Fibroblast of skin of right quadriceps (primary cell): ENCODE measurements around the gene HHIP.
A peak's percentile ranks its signal among the peaks of the same experiment; 100 is the strongest.

Source experiments
- DNase-seq: peaks from one replicate; pipeline ENCODE4 v3.0.0-alpha.2; 2013

Gene HHIP

GRCh38 chr4:144709793-144710525, 64.0 kb downstream of the HHIP start:
- DNase-seq: peak; percentile 44

- DNase-seq: peak; percentile 16
Observed at GRCh38 chr4:144710526-144710912, 64.6 kb downstream of the HHIP start.

- DNase-seq: no peak
Observed at GRCh38 chr4:144711700-144712456, 65.9 kb downstream of the HHIP start.

- DNase-seq: peak; percentile 69
Observed at GRCh38 chr4:144712775-144713174, 66.8 kb downstream of the HHIP start.

- DNase-seq: no peak
Observed at GRCh38 chr4:144714166-144714565, 68.2 kb downstream of the HHIP start.

- no peak for DNase-seq
Observed at GRCh38 chr4:144715230-144715629, 69.3 kb downstream of the HHIP start.

GRCh38 chr4:144716778-144717177, 70.8 kb downstream of the HHIP start:
- DNase-seq: peak; percentile 25

- DNase-seq: no peak
Observed at GRCh38 chr4:144718958-144719512, 73.1 kb downstream of the HHIP start.

GRCh38 chr4:144720491-144720890, 74.5 kb downstream of the HHIP start:
- DNase-seq: no peak

GRCh38 chr4:144721994-144722393, 76.0 kb downstream of the HHIP start:
- no peak for DNase-seq

- no peak for DNase-seq
Observed at GRCh38 chr4:144723471-144723870, 77.5 kb downstream of the HHIP start.

GRCh38 chr4:144729175-144729574, 83.2 kb downstream of the HHIP start:
- DNase-seq: no peak

GRCh38 chr4:144732584-144733428, 86.8 kb downstream of the HHIP start:
- DNase-seq: peak; percentile 9

- DNase-seq: no peak
Observed at GRCh38 chr4:144733566-144733965, 87.6 kb downstream of the HHIP start.

GRCh38 chr4:144734522-144734921, 88.6 kb downstream of the HHIP start:
- peak; percentile 61 for DNase-seq

GRCh38 chr4:144738649-144739048, 92.7 kb downstream of the HHIP start:
- DNase-seq: no peak

- no peak for DNase-seq
Observed at GRCh38 chr4:144739511-144740033, 93.6 kb downstream of the HHIP start.

- no peak for DNase-seq
Observed at GRCh38 chr4:144740316-144740715, 94.4 kb downstream of the HHIP start.

- DNase-seq: no peak
Observed at GRCh38 chr4:144748814-144749555, 103.0 kb downstream of the HHIP start.

- DNase-seq: no peak
Observed at GRCh38 chr4:144750348-144750747, 104.4 kb downstream of the HHIP start.

- peak; percentile 17 for DNase-seq
Observed at GRCh38 chr4:144754562-144755410, 108.8 kb downstream of the HHIP start.
